Heart right ventricle (tissue), 16 donors: Measurements from ENCODE around the gene PRKAB1. TPM values are rescaled to one million over a fixed set of nuclear protein-coding genes. Genes with fewer than 3 reads are reported as not detected.

Experiments
- ATAC-seq, 8 donors: fragments of 200-7000 bp; cut with Tn5 transposase; one replicate each; pipeline ENCODE4 v1.9.1; 2020; ENCODE audit warnings: mild to moderate bottlenecking in 8 of 8, moderate library complexity in 8 of 8, moderate number of reproducible peaks in 1 of 8
- DNase-seq, 2 donors: peaks; one replicate each; pipeline ENCODE4 v3.0.0-alpha.2; 2020
- H3K27ac ChIP-seq, 10 donors: fragments of 200-600 bp; sonication (generic) in 2 of 10; one replicate each; pipeline versions ENCODE4 v1.5.0 to v1.8.0; 2020 to 2022; ENCODE audit warnings: mild to moderate bottlenecking in 3 of 10
- H3K27me3 ChIP-seq, 7 donors: fragments of 200-600 bp; one replicate each; pipeline ENCODE4 v1.8.0; 2021 to 2022; ENCODE audit warnings: mild to moderate bottlenecking in 2 of 7
- H3K36me3 ChIP-seq, 9 donors: fragments of 200-600 bp; sonication (generic) in 1 of 9; one replicate each; pipeline versions ENCODE4 v1.5.0 to v1.8.0; 2020 to 2022; ENCODE audit warnings: mild to moderate bottlenecking in 2 of 9
- H3K4me1 ChIP-seq, 9 donors: fragments of 200-600 bp; sonication (generic) in 1 of 9; one replicate each; pipeline versions ENCODE4 v1.5.0 to v1.8.0; 2020 to 2022; ENCODE audit warnings: mild to moderate bottlenecking in 4 of 9
- H3K4me3 ChIP-seq, 10 donors: fragments of 200-600 bp; sonication (generic) in 2 of 10; one replicate each; pipeline versions ENCODE4 v1.5.0 to v1.8.0; 2020 to 2022; ENCODE audit warnings: mild to moderate bottlenecking in 7 of 10, moderate library complexity in 2 of 10
- H3K9me3 ChIP-seq, 11 donors: fragments of 200-600 bp in 10 of 11; sonication (generic) in 2 of 11; one replicate each; pipeline versions ENCODE4 v1.5.0 to v1.8.0; 2013 to 2022; ENCODE audit warnings: mild to moderate bottlenecking in 2 of 11, control low read depth in 1 of 11, moderate library complexity in 1 of 11
- CTCF ChIP-seq, 9 donors: fragments of 200-600 bp; sonication (generic) in 2 of 9; IDR thresholded peaks; one replicate each; pipeline versions ENCODE4 v1.5.0 to v1.8.0; 2021 to 2022; ENCODE audit warnings: antibody characterized with exemption in 9 of 9, mild to moderate bottlenecking in 5 of 9, moderate library complexity in 1 of 9
- WGBS, 2 donors: extraction: QIAGEN DNeasy Blood & Tissue Kit; methylation state at CpG; one replicate each; pipeline ENCODE4 v1.1.7; 2013; ENCODE audit warnings: inconsistent platforms in 1 of 2; 5-methylcytosine and 5-hydroxymethylcytosine counted together
- intact Hi-C, 10 donors: fragments of 100-400 bp; cut with DNase I; formaldehyde crosslinking; loops; one replicate each; pipeline versions ENCODE4 v1.11.1 to v1.14.2; 2022
- polyA plus RNA-seq, 2 donors: library from polyadenylated mRNA; stranded (reverse); fragments of 200-250 nt; gene quantifications; one replicate each; pipeline ENCODE4 v1.2.3, GENCODE V29; 2013
- total RNA-seq, 10 donors: library from RNA; stranded (reverse); fragmentation: NEBNext Ultra II Directional in 3 of 10; extraction: Animal tissue kit (Norgen Biotek cat#: 25700) in 3 of 10; gene quantifications; one replicate each; pipeline versions ENCODE4 v1.2.1 to v1.2.4, GENCODE V29; 2021 to 2023
- donor health status: Arrhythmogenic right ventricular cardiomyopathy.
- donor health status: ischemic (EF 13 %, LVEDD 7.1; RV severe dilation, severe dysfunction).
- donor health status: healthy with polysubstance abuse.
- donor health status: DM: no; HTN: yes; CAD: no.
- donor health status: DM: no; HTN: no; CAD: no.
- donor health status: ischemic (EF 25% LVEDD 6.9; RV normal size, moderate dysfunction).
- donor health status: ischemic (EF 25% LVEDD 5.7; RV mildly dilated, moderate dysfunction).
- donor health status: healthy.
- donor health status: DM: yes; HTN: yes; CAD: no.
- donor health status: Ischemic cardiomyopathy.
- donor health status: ischemic (EF 35%, LVEDD 5.7; RV mildly dilated, moderate dysfunction).
- donor health status: nonischemic (EF 11% LVEDD 7.7; RV severe dilation, severe dysfunction).
- donor health status: DM: yes; HTN: yes; CAD: no.
- donor health status: PGD.
- donor health status: ischemic (EF 29% LVEDD 5.4; RV normal size, mild dysfunction).
- donor health status: nonischemic (EF 23%, LVEDD 6.1; RV moderate dilation, normal function).

PRKAB1 gene
- total and polyA plus RNA-seq, 12 donors, result 8.6 to 14.5 (median 11.0) TPM

- no peaks in the 10 kb centered on the region for H3K9me3 ChIP-seq
- H3K27me3 ChIP-seq, result no peaks in the 10 kb centered on the region
- TF ChIP-seq CTCF (IDR thresholded peaks at IDR 0.05), result no peak
- peak in 1 of 2 donors; percentile 23 for DNase-seq
- peaks cover 0 to 56% (median 45%) of the 10 kb centered on the region in 9 donors for H3K36me3 ChIP-seq
- H3K27ac ChIP-seq, result peak overlapping the region in 6 of 10 donors; percentile 9 to 62 (median 19)
- peaks cover 0 to 56% (median 19%) of the 10 kb centered on the region in 9 donors for H3K4me1 ChIP-seq
- no peak overlapping the region for H3K4me3 ChIP-seq
- ATAC-seq, result no peak
- 80 to 89% methylated on average over 9 of the region's 9 CpGs for WGBS, 2 donors
- intact Hi-C loops, result no loop called here
Observed at GRCh38 chr12:119681728-119682638, 14.1 kb downstream of the PRKAB1 start.

DNA sequence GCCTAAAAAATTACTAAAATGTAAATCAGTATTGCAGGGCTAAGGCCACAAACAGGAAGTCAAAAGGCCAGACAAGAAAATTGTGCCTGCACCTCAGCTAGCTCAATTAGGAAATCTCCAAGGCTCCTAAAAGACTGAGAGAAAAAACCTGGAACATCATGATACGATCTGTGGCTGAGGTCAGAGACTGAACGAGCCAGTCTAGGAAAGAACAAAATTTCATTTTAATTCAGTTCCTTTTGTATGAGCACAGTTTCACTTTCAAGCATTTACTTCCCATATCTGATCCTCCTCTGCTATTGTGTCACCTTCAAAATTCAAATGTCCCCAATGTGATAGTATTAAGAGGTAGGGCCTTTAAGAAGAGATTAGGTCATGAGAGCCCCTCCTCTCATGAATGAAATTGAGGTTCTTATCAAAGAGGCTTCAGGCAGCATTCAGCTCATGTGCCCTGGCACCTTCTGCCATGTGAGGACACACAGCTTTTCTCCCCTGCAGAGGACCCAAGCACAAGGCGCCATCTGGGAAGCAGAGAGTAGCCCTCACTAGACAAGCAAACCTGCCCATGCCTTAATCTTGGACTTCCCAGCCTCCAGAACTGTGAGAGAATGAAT lies 14.8 kb downstream of the PRKAB1 start:
- Histone ChIP-seq H3K9me3 (no peaks in the 10 kb centered on the region), H3K27me3 (no peaks in the 10 kb centered on the region), H3K36me3 (peaks cover 0 to 50% (median 38%) of the 10 kb centered on the region in 9 donors), H3K4me3 (no peak overlapping the region), H3K27ac (peak overlapping the region in 6 of 10 donors; percentile 9 to 62 (median 19)), H3K4me1 (peaks cover 0 to 61% (median 19%) of the 10 kb centered on the region in 9 donors)
- TF ChIP-seq CTCF (IDR thresholded peaks at IDR 0.05), result no peak
- 63 to 72% methylated on average over 3 of the region's 3 CpGs for WGBS, 2 donors
- DNase-seq (no peak), ATAC-seq (peak in 2 of 8 donors; percentile 51 to 71)
- intact Hi-C loops, result no loop called here

- no peak overlapping the region for H3K4me3 ChIP-seq
- intact Hi-C loops, result no loop called here
- DNase-seq (no peak), ATAC-seq (no peak)
- no peaks in the 10 kb centered on the region for H3K9me3 ChIP-seq
- no peaks in the 10 kb centered on the region for H3K27me3 ChIP-seq
- H3K36me3 ChIP-seq, result peaks cover 0 to 49% (median 31%) of the 10 kb centered on the region in 9 donors
- no peak for TF ChIP-seq CTCF (IDR thresholded peaks at IDR 0.05)
- H3K27ac ChIP-seq, result peak overlapping the region in 1 of 10 donors; percentile 42
- 73 to 76% methylated on average over 6 of the region's 6 CpGs for WGBS, 2 donors
- H3K4me1 ChIP-seq, result peaks cover 0 to 62% (median 19%) of the 10 kb centered on the region in 9 donors
Observed at GRCh38 chr12:119683413-119683812, 15.5 kb downstream of the PRKAB1 start.

- Histone ChIP-seq H3K27ac (peak overlapping the region in 2 of 10 donors; percentile 22 to 42), H3K9me3 (no peaks in the 10 kb centered on the region), H3K4me3 (no peak overlapping the region), H3K4me1 (peaks cover 0 to 58% (median 19%) of the 10 kb centered on the region in 9 donors), H3K36me3 (peaks cover 0 to 45% (median 27%) of the 10 kb centered on the region in 9 donors), H3K27me3 (no peaks in the 10 kb centered on the region)
- WGBS, 2 donors, result 82 to 84% methylated on average over 3 of the region's 3 CpGs
- intact Hi-C loops, result no loop called here
- no peak for TF ChIP-seq CTCF (IDR thresholded peaks at IDR 0.05)
- DNase-seq, result no peak
- ATAC-seq, result no peak
Observed at GRCh38 chr12:119683816-119684215, 15.9 kb downstream of the PRKAB1 start.
